ENCODE results near the gene PTPRM.

GRCh38 chr18:8097399-8097798 is 530.3 kb downstream of the PTPRM start:
- TF ChIP-seq CTCF (conservative IDR thresholded peaks at IDR 0.05; ENCODE audit: low read depth, low read length), result no peak
- TF ChIP-seq EZH2 (IDR thresholded peaks at IDR 0.05; ENCODE audit: borderline replicate concordance, low read depth, low read length, poor library complexity, severe bottlenecking), result no peak
